ENCODE data around the gene PRLH.

DNA sequence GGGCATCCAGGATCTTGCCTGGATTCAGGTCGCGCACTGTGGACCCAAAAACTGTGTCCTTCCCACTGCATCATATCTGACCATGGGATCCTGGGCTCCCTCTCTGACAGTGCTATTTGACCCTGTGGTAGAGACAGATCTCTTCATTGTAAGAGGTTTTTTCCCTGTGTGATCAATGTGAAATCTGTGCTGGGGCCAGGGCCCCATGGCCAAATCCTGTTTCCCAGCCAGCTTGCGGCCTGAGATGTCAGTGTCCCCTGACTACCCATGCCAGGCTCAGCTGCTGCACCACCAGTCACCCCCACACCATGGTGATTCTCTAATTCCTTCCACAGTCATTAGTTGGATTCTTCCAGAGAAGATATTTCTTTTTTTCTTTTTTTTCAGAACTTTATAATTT, 3.5 kb downstream of the PRLH start:
- TF ChIP-seq, protein P1, sequence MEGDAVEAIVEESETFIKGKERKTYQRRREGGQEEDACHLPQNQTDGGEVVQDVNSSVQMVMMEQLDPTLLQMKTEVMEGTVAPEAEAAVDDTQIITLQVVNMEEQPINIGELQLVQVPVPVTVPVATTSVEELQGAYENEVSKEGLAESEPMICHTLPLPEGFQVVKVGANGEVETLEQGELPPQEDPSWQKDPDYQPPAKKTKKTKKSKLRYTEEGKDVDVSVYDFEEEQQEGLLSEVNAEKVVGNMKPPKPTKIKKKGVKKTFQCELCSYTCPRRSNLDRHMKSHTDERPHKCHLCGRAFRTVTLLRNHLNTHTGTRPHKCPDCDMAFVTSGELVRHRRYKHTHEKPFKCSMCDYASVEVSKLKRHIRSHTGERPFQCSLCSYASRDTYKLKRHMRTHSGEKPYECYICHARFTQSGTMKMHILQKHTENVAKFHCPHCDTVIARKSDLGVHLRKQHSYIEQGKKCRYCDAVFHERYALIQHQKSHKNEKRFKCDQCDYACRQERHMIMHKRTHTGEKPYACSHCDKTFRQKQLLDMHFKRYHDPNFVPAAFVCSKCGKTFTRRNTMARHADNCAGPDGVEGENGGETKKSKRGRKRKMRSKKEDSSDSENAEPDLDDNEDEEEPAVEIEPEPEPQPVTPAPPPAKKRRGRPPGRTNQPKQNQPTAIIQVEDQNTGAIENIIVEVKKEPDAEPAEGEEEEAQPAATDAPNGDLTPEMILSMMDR (IDR thresholded peaks at IDR 0.05; ENCODE audit: low read depth, low read length) = no peak
- TF ChIP-seq EZH2phosphoT487 (IDR thresholded peaks at IDR 0.05; ENCODE audit: low read depth) = no peak

Measured in OCI-LY3 (cell line).